OCI-LY1 (cell line): Measurements from ENCODE around the gene PDE1C.

ENCODE experiments used
- EZH2 ChIP-seq: fragments of 200-600 bp; sonication (generic), shearing (Covaris generic); IDR thresholded peaks from 2 replicates; pipeline ENCODE4 v1.8.0; 2017; ENCODE audit warnings: borderline replicate concordance, mixed run types, mild to moderate bottlenecking, antibody characterized with exemption, low read length, moderate library complexity, mixed read lengths
- TF ChIP-seq, protein P1 (sequence below): fragments of 200-600 bp; sonication (generic), shearing (Covaris generic); IDR thresholded peaks from 2 replicates; pipeline ENCODE4 v1.5.1; 2017; ENCODE audit warnings: mild to moderate bottlenecking, antibody characterized with exemption, low read length, moderate library complexity, mixed read lengths

DNA sequence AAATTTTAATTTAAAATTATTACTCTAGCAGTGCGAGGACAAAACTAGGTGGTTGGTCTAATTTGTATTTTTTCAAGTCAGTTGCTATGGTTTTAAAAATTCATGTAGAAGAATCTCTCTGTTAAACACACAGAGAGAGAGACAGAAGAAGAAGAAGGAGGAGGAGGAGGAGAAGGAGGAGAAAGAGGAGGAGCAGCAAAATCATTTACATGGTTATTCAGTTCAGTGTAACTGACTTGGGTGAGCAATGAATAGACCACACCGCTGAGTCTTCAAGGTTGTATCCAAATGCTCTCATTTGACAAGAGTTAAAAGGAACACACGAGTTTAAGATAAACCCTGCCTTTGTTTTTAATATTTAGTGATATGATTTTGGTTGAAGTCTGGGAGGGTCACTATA is 131.1 kb downstream of the PDE1C start:
- TF ChIP-seq, protein P1, sequence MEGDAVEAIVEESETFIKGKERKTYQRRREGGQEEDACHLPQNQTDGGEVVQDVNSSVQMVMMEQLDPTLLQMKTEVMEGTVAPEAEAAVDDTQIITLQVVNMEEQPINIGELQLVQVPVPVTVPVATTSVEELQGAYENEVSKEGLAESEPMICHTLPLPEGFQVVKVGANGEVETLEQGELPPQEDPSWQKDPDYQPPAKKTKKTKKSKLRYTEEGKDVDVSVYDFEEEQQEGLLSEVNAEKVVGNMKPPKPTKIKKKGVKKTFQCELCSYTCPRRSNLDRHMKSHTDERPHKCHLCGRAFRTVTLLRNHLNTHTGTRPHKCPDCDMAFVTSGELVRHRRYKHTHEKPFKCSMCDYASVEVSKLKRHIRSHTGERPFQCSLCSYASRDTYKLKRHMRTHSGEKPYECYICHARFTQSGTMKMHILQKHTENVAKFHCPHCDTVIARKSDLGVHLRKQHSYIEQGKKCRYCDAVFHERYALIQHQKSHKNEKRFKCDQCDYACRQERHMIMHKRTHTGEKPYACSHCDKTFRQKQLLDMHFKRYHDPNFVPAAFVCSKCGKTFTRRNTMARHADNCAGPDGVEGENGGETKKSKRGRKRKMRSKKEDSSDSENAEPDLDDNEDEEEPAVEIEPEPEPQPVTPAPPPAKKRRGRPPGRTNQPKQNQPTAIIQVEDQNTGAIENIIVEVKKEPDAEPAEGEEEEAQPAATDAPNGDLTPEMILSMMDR: no peak
- TF ChIP-seq EZH2: no peak
